Bronchus fibroblast of lung (primary cell): ENCODE data around the gene F9. TPM values are rescaled to one million over a fixed set of nuclear protein-coding genes. Genes with fewer than 3 reads are reported as not detected.

Experiments used
- total RNA-seq: library from RNA; depleted of rRNA; stranded (reverse); fragments of >200 nt; gene quantifications from 2 replicates; pipeline ENCODE4 v1.2.3, GENCODE V29; 2015

Gene F9
- total RNA-seq: not detected in 2 replicates

GRCh38 chrX:139530550-139530949 is at the start of gene F9:
Gene F9, plus strand, starts transcription at chrX:139530739. Its CDS starts 26 bp downstream, at chrX:139530765.

Other genes with a start within 250 kb of the F9 start
- gene MCF2, start 177.4 kb downstream of the F9 start, total RNA-seq: not detected in 2 replicates